M059J (cell line): ENCODE measurements around the gene FDXR. TPM values are rescaled to one million over a fixed set of nuclear protein-coding genes. Genes with fewer than 3 reads are reported as not detected.

Source experiments
- DNase-seq: peaks from one replicate; pipeline ENCODE4 v3.0.0-alpha.2; 2012; ENCODE audit warnings: low read depth
- total RNA-seq: library from RNA; depleted of rRNA; stranded (reverse); fragments of >200 nt; shearing (Covaris generic); gene quantifications from 2 replicates; pipeline ENCODE4 v1.2.3, GENCODE V29; 2014

FDXR gene
- total RNA-seq, 1 experiment from 2014 or later = 6.5 TPM

- DNase-seq = peak; percentile 47
These were observed 13.9 kb downstream of the FDXR start for GRCh38 chr17:74858672-74859458.

- DNase-seq = no peak
These were observed 15.6 kb downstream of the FDXR start for GRCh38 chr17:74857191-74857590.

- DNase-seq = no peak
These were observed 16.7 kb downstream of the FDXR start for GRCh38 chr17:74856112-74856511.

GRCh38 chr17:74855323-74855722 is 17.5 kb downstream of the FDXR start:
- DNase-seq = no peak

GRCh38 chr17:74854792-74855191 is 18.0 kb downstream of the FDXR start:
- no peak for DNase-seq

- DNase-seq = no peak
These were observed 19.1 kb downstream of the FDXR start for GRCh38 chr17:74853669-74854068.

- DNase-seq = no peak
These were observed 19.8 kb downstream of the FDXR start for GRCh38 chr17:74853048-74853397.

- DNase-seq = no peak
These were observed 20.4 kb downstream of the FDXR start for GRCh38 chr17:74852237-74853047.

- DNase-seq = no peak
These were observed 21.1 kb downstream of the FDXR start for GRCh38 chr17:74851612-74852236.

- no peak for DNase-seq
These were observed 21.9 kb downstream of the FDXR start for GRCh38 chr17:74850914-74851313.

GRCh38 chr17:74850310-74850709 is 22.5 kb downstream of the FDXR start:
- DNase-seq = no peak

GRCh38 chr17:74848656-74849399 is 24.0 kb downstream of the FDXR start:
- DNase-seq = no peak

GRCh38 chr17:74846621-74847020 is 26.2 kb downstream of the FDXR start:
- no peak for DNase-seq

GRCh38 chr17:74843352-74843627 is 29.5 kb downstream of the FDXR start:
- DNase-seq = no peak

GRCh38 chr17:74842599-74843351 is 30.0 kb downstream of the FDXR start:
- peak; percentile 69 for DNase-seq

- DNase-seq = peak; percentile 48
These were observed 30.6 kb downstream of the FDXR start for GRCh38 chr17:74842146-74842598.

- DNase-seq = no peak
These were observed 31.7 kb downstream of the FDXR start for GRCh38 chr17:74840989-74841666.

GRCh38 chr17:74839990-74840852 is 32.6 kb downstream of the FDXR start:
- DNase-seq = no peak

- DNase-seq = no peak
These were observed 34.5 kb downstream of the FDXR start for GRCh38 chr17:74838274-74838673.
